ENCODE results near the gene INSIG1.

Gene INSIG1

DNA sequence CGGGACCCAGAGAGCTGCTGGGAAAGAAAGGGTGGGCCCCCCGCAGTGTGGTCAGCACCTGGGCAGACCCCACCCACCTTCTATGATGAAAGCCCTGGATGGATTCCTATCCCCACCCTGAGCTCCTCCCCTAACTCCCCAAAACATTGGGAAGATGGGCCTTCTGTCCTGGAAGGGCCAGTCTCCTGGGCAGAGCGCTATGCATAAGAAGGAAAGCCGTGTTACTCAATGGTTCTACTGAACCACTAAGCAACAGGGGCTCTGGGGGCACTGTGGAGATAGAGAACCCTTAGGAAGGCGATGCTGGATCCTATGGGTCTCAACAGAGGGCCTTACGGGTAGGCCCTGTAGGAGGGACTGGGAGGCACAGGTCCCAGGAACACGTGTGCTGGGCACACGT lies 30.7 kb upstream of the INSIG1 start:
- no peak for DNase-seq

- DNase-seq: no peak
Measured at GRCh38 chr7:155267436-155267835, 30.2 kb upstream of the INSIG1 start.

GRCh38 chr7:155268211-155268610 lies 29.5 kb upstream of the INSIG1 start:
- DNase-seq: no peak

GRCh38 chr7:155268921-155269650 lies 28.6 kb upstream of the INSIG1 start:
- no peak for DNase-seq

DNA sequence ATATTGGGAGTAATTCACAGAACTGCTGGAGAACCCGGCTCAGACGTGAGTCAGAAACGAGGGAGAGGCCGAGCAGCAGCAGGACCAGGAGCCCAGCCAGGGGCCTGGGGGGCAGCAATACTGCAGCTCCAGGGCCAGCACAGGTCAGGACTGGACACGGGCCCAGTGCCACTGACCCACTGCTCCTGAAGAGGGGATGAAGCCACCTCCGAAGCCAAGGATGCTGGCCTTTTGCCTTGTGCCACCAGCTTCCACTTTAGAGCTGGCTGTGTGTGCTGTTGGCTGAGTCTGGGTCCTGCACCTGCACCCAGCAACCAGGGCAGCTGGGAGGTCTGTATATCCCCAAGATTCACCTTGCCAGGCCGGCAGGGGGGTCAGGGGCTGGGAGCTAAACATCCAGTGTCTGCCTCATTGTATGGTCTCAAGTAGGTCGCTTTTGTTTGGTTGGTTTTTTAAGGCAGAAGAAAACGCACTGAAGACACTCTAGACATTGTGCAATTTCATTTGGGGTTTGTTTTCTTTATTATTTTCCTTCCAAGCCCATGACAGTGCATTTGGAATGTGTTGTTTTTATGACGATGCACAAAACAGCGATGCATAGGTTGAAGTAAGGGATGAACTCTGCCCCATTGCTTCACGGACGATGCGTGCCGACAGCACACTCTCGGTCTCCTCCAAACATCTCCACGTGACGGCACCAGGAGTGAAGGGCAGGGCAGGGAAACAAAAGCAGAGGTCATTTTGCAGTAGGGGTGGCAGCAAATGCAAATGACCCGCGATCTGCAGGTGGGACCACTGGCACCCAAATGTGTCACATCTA lies 27.7 kb upstream of the INSIG1 start:
- DNase-seq: no peak

DNA sequence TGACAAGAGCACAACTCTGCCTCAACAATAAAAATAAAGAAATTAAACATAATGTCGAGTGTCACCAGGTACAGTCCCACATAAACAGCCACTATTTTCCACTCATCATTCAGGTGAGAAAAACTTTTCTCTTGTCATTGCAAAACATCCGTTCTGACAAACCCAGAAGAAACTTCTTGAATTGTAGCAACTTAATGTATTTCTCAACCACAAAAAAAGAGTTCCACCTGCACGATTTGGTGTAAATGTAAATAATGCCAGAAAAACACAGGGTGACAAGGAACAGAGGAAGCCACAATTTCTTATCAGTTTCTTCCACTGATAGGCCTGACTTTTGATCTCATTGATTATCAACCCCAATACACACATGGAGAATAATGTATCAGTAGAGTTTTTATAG lies 26.8 kb upstream of the INSIG1 start:
- no peak for DNase-seq

- DNase-seq: no peak
Measured at GRCh38 chr7:155274633-155275355, 22.9 kb upstream of the INSIG1 start.

- DNase-seq: no peak
Measured at GRCh38 chr7:155276042-155276799, 21.5 kb upstream of the INSIG1 start.

DNA sequence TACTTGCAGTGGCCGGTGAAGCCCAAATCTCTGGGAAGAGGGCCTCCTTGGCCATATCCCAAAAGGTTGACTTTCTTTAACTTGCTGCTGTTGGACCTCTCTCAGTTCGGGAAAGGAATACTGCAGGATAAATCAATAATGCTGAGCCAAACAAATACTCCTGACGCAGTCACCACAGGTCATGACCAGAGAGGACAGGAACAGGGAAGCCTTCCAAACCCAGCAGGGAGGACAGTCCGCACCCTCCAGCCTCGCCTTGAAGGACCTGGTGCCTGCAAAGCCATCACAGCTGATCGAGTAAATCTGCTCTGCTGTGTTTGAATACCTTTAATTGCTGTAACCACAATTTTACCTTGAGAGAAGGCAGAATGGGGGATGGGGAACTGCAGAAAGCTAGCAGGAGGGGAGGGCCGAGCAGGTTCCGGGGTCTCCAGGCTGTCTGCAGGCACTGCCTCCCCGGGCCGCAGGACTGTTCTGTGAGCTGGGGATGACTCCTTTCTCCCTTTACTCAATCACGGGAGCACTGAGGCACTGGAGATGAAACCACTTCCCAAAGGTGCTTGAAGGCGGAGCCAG lies 20.8 kb upstream of the INSIG1 start:
- no peak for DNase-seq

- DNase-seq: no peak
Measured at GRCh38 chr7:155277385-155277994, 20.2 kb upstream of the INSIG1 start.

DNA sequence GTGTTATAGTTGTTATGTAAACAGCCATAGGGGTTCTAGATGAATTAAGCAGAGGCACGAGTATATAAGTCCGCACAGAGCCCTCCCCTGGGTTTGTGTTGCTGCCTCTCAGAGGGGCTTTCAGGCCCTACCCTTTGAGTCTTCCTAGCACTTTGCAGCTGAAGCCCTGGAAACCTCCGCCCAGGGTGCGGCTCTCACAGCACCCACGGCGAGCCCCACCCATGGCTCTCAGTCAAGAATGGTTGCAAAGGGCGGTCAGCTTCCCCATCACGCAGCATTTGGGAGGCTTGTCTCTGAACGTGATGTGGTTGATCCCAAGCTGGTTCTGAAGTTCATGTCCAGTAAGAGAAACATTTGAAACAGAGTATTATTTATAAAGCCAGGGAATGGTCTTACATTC lies 18.8 kb upstream of the INSIG1 start:
- no peak for DNase-seq

DNA sequence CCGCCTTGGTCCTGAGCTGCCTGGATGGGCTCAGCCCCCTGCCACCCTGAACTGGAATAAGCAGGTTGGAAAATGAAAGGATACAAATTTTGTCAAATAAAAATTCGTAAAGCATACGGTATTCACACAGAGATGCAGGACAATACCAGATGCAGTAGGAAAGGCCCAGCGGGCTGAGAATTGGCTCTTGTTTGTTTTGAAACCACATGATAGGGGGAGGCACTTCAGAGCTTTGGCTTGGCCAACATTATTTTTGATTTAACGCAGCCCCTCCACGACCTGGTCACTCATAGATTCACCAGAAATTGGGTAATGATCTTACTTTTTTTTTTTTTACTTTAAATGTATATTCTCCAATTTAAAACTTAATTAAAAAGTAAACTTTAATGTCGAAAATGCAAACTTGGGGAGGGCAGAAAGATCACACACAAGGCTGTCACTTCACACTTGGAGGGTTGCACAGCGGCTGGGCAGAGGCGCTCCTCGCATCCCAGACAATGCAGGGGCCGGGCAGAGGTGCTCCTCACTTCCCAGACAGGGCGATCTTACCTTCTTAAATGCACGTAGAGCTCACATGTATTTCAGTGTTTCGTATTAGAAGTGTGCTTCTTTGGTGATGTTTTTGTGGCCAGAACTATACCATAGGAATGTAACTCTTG lies 17.8 kb upstream of the INSIG1 start:
- no peak for DNase-seq

DNA sequence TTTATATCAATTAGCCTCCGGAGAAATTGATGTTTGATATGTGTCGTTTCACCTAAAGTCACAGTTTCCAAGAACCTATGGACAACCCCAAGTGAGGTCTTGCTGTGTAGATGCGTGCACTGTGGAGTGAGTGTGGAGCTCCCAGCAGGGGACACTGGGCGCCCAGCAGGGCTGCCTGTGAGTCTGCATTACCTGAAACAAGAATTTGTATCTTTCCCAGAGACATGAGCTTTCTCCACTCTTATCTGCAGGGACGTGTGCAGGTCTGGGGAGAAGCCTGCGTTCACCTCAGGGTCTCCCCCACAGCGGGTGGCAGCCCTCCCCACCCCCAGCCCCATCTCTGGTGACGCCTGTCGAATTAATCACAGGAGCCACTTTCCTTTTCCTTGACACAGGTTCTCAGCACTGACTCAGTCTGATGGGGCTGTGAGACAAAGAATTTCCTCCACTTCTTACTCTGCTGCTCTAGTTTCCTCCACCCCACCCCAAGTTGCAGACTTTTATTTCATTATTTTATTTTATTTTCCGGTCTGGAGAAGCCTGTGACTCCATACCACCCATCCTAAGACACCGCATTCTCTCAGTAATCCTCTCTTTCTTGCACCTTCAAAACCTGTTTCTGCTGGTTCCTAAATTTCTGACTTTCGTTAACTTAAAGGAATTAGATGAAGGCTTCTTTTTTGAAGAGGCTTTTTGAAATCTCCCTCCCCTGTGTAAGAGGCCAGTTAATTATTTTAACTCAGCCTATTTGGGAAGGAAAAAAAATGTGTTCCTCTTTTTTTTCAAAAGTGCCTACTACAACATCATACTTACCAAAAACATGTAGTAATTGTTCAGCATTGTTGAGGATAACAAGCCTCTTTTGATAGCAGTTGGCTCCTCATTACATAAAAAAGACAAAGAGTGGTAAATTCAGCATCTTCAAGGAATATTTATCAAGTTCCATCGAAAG lies 17.0 kb upstream of the INSIG1 start:
- no peak for DNase-seq

- no peak for DNase-seq
Measured at GRCh38 chr7:155281398-155281969, 16.2 kb upstream of the INSIG1 start.

DNA sequence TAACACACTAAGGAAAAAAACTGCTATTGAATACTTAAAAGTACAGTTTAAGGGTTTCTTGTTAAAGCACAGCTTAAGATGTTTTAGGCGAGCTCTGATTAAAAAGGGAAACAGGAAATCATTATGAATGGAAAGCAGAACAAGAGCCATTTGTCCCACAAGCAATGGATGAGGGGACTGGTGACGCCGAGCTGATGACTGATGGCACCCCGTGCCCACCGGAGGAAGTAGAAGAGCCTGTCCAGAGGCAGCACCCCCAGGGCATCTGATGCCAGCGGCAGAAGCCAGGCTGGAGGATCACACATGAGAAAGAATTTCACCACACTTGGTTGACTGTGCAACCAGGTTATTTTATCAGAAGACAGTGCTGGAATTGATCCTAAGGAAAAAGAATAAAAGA lies 15.0 kb upstream of the INSIG1 start:
- DNase-seq: no peak

GRCh38 chr7:155283565-155284194 lies 14.0 kb upstream of the INSIG1 start:
- no peak for DNase-seq

- no peak for DNase-seq
Measured at GRCh38 chr7:155284496-155285274, 13.0 kb upstream of the INSIG1 start.

DNA sequence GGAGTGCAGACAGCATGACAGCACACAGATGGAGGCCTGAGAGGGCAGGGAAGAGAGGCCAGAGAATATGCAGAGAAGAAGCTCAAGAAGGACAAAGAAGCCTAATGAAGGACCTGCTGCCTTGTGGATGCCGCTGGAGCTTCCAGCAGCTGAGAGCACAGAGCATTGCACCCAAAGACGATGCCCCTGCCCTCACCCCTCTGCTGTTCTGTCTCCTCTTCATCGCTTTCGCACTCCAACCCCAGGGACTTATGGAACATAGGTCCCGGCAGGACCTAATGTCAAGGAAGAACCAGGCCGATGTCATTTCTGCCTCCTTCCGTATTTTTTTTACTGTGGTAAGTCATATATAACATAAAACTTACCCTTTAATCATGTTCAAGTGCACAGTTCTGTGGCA lies 12.3 kb upstream of the INSIG1 start:
- no peak for DNase-seq

- no peak for DNase-seq
Measured at GRCh38 chr7:155285833-155286232, 11.8 kb upstream of the INSIG1 start.

Measured in NCI-H2227 treated with DMSO at 0.1 percent for 48 hours (cell line).